HG03457 (cell line): Measurements from ENCODE around the gene ST3GAL6.
"Not testable (repeated sequence)": the region's sequence is repeated elsewhere in the genome, so short reads cannot be mapped to it uniquely, and the experiment has no call there.

Experiments used
- ATAC-seq: cut with Tn5 transposase; IDR thresholded peaks from one replicate; pipeline ENCODE4 v1.9.1; 2021; ENCODE audit warnings: moderate number of reproducible peaks; ENCODE audit not compliant: unreplicated experiment

ST3GAL6 gene

DNA sequence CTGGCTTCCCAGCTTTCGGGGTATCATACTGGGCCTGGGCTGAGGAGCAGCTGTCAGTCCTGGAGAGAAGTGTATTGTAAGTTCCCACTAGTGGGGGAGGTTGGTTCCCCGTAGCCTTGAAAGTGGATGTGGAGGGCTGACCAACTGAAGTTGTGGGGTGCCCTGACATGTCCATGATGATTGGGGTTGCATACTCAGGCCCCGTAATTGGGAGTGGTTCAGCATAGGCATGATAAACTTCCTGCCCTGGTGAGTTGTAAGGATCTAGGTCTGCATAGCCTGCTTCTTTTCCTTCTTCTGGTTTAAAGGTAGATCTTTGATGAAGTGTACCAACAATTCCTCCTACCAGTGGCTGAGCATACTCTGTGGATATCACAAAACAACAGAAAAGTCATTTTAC is 36.3 kb downstream of the ST3GAL6 start:
- ATAC-seq, result no peak

DNA sequence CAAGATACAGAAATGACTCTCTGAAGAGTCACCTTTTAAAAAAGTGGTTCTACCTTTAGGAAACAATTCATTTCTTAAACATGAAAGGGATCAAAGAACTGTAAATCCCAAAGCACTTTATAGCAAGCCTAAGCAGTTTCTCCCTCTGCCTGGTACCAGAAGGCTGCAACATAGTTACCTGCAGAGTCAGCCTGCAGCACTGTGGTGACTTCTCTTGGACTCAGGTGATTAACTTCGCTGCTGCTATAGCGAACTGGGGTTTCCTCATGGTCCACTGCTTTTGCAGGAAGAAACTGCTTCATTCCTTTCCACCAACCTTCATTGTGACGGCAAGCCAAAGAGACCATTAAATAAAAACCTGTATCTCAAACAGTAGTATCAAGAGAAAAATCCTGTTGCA is 37.3 kb downstream of the ST3GAL6 start:
- no peak for ATAC-seq

DNA sequence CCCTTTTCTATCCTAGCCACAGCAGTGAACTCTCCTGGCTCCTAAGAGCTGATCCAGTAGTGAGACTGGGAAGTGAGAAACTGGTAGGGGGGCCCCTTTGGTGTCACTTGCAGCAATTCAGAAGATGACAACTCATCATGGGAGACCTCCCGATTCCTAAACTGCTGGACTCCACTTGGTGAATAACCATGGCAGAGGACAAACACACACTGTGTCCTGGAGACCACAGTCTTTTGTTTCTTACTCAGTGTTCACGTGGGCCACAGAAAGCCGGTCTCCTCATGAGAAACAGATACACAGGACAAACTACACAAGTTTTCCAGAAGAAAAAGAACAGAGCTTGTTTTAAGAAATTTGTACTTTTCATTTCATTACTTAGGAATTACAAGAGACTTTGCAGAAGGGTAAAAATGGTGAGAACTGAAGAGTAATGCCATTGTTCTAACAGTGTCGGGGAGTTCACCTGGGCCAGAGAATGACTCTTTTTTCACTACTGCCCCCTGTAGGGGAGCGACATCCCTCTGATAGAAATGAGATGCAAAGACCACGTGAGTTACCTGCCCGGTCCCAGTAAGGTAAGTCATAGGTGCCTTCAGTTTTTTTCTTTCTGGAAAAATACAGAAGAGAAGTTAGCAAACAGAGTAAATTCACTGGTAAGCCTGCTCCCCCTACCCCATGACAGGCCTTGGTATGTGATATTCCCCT is 38.1 kb downstream of the ST3GAL6 start:
- ATAC-seq, result no peak

DNA sequence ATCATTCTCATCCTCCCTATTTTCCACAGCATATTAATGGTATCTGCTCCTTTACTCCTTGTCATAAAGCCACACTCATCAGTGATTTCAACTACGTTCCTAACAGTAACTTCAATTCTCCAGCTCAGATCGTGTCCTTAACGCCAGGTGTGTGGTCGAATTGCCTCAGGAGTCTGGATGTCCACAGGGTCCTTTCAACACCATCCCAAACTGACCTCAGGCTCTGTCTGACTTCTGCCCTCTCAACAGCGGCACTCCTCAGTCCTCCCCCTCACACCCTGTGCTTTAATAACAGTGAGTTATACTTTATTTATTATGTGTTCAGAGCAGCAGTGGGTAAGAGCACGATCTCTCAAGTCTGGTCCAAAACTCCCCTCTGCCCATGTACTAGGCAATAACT is 42.4 kb downstream of the ST3GAL6 start:
- no peak for ATAC-seq

DNA sequence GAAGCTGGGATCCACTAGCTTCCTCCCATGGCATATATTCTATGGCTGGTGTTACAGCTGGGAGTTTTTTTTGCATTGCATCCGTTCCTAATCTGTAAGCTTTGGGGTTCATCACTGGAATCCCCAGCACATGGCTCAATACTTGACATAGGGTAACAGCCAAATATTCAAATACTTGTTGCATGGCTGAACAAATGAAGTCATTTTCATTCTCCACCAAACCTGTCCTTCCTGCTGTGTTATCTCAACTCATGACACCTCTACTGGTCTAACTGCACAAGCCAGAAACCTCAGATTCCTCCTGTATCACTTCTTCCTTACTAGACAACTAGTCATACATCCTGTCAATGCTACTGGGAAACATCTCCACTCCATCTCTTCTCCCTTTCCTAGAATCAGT is 43.4 kb downstream of the ST3GAL6 start:
- no peak for ATAC-seq

DNA sequence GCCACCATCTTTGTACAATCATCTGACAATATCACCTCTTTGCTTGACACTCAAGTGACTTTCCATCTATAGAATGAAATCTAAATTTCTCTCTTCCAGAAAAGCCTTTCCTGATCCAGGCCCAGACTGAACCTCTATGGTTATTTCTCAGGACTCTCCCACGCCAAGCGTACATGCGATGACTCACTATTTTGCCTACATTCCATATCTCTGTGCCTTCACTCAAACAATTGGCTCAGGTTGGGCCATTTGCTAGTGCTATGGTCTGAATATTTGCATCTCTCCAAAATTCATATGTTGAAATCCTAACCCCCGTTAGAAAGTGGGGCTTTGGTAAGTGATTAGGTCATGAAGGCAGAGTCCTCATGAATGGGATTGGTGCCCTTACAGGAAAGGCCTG is 43.9 kb downstream of the ST3GAL6 start:
- ATAC-seq, result no peak

DNA sequence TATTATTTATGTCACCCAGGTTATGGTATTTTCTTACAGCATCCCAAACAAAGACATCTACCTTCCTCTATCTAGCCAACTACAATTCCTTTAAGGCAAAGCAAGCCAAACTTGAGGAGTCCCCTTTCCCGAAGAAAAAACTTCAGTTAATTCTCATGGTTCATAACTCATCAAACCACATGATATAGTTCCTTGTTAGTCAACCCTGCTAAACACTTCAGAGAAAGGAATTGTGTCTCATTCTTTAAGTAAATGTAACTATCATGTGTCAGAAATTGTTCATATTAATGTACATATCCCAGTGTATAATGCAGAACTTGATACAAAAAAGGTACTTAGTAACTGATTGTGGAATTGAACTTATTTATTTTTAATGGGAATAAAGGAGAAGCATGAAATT is 44.4 kb downstream of the ST3GAL6 start:
- no peak for ATAC-seq

DNA sequence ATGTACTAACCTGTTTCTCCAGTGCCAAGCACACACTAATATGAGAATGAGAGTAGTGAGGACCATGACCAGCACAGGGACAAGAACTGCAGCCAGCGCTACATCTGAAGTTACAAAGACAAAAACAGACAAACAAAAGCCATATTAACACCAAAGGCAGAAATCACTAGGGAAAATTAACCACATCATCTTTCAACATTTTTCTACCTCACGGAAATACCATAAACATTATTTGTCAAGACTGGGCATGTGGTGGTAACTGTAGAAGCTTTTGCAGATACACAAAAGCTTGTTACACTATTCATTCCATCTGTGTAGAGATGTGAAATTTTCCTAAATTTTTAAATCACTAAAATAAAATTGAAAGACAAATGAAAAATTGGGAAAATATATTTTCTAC is 44.9 kb downstream of the ST3GAL6 start:
- ATAC-seq, result no peak

DNA sequence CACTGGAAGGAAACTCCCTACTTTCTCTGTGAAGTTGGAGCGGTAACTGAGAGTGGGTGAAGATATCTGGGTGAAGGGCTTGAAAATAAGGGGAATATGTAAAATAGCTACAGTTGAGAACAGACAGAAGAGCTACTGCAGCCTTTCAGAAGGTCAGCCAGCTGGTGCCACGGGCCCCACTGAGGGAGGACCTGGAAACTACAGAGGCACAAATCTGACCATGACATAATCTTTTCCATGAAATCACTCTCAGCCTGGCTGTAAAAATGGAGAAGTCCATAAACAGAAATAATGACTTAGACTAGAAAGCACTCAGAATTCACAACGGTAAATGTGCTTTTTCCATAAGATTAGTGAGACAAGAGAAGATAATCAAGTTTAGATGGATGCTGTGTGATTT is 46.4 kb downstream of the ST3GAL6 start:
- ATAC-seq, result no peak

DNA sequence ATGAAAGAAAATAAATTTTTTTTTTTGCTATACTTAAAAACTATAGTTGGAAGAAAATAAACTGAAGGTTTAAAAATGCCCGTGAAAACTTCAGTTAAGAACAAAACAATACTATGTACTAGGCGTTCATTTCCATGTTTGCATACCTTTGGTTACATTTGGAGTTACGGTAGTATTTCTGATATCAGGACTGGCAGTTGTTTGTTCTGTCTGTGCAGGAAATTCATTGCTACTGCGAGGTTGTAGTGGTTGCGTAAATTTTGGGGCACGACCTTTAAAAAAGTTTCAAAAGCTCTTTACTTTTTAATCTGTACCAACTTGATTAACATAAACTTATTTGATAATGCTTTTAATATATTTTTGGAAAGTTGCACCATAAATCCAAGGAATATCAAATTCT is 47.9 kb downstream of the ST3GAL6 start:
- no peak for ATAC-seq

DNA sequence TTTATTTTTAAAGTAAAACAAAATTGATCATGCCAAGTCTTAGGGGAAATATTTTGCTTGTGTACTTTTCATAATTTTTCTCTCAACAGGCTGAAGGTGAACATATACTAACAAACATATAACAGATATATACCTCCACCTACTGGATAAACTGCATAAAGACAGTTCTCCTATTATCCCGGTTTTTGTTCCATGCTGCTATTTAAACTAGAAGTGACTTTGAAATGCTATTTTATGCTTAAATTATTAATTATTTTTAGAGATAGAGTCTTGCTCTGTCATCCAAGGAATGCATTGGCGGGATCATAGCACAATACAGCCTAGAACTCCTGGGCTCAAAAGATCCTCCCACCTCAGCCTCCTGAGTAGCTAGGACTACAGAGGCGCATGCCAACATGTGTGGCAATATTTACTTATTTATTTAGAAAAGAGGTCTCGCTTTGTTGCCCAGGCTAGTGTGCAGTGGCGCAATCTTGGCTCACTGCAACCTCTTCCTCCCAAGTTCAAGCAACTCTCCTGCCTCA is 49.8 kb downstream of the ST3GAL6 start:
- ATAC-seq, result no peak

DNA sequence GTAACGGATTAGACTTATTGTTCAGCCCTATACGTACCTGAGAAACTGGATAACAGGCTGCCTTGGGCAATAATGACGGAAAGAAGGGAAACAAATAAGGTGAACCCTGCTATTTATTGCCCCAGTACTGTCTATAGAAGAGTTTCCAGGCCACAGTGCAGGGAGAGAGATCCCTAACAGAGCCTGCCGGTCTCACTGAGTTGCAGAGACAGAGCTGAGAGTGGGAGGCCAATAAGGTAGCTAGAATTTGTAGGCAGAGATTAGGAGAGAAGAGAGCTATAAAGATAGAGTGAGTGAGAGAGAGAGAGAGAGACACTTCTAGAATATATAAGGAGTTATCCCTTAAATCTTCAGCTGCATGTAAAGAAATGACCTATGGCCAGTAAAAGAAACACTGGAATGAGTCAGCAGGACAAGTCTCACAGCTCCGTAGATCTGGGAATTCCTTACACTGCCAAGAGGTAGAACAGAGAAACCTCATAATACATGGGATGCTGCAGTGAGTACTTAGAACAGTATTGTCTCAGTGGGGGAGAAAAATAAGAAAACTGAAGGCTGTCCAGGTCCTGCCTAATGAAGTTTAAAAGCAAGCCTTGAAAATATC is 51.8 kb downstream of the ST3GAL6 start:
- ATAC-seq, result no peak

DNA sequence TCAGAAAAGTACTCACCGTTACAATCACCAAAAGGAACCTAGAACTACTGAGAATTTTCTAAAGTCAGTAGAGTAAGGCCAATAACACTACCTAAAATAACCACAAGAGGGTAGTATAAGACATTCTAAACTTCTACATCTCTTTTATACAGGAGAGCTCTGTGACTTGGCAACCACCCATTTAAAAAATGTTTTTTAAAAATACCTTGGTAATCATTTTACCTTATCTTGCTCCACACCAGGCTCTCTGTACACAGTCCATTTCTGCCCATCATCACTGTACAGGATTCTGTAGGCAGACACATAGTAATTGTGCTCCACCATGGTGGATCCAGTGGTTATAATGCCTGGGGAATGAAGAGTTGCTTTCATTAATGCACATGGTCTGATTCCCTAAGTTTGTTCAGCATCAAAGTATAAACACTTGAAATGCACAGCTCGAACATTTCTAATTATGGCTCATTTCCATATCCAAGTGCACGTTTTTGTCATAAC is 54.5 kb downstream of the ST3GAL6 start:
- no peak for ATAC-seq

DNA sequence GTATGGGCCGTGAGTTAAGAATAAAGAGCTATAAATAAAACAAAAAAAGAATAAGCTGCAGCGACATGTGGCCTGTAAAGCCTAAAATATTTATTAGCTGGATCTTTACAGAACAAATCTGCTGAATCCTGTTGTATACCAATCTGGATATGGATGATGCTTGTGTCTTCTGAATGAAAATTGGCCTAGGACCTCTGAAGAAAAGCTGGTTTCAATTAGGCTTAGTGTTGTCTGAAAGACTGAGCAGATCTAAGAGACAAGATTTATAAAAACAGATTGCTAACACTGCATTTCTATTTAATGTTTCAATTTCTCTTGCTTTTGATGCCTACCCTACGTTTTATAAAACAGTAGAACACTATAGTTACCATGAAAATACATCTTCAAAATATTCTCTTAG is 57.9 kb downstream of the ST3GAL6 start:
- no peak for ATAC-seq

DNA sequence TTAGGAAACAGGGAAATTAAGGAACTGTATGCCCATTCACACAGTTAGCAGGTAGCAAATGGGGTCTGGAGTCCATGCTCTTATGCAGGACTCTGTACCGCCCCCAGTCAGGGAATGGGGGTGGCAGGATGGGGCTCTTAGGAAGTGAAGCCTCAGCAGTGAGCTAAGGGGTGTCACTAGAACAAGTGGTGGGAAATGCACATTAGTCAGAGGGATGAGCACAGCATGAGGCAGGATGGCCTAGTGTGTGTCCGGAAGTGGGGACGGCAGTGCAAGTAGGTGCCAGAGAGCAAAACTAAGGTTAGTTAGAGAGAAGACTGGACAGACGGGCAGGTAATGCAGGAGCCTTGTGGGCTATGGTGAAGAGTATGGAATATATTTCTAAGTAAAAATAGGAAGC is 60.7 kb downstream of the ST3GAL6 start:
- no peak for ATAC-seq

DNA sequence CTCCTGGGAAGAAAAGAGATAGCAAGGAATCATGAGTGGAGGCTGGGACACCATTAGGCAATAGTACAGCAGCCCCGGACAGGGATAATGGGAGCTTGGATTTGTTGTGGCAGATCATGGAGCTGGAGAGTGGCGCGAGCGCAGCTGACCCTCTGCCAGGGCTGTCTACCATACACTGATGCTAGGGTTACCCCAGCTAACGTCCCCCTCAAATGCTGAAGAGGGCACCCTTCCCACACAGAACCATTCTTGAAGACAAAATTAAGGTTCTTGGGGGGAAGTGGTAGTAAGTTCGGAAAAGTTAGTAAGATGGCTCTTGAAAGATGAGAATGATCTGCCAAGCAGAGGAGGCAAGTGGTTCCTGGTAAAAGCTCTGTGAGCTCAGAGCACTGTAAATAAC is 61.1 kb downstream of the ST3GAL6 start:
- ATAC-seq, result no peak

DNA sequence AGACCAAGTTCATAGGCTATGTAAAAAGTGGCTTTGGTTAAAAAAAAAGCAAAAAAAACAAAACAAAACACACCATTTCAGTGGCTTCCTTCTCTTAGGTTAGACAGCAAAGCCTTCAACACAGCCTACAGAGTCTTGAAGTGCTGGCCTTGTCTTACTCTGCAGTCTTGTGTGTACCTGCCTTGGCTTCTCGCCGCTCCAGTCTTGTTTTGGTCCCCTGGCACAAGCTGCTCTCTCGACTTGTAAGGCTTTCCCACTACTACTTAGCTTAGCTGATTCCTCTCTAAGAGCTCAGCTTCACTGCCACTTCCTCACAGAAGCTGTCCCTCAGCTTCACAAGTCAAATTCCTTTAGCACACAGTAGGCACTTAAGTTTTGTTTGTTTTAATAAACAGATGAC is 63.0 kb downstream of the ST3GAL6 start:
- no peak for ATAC-seq

DNA sequence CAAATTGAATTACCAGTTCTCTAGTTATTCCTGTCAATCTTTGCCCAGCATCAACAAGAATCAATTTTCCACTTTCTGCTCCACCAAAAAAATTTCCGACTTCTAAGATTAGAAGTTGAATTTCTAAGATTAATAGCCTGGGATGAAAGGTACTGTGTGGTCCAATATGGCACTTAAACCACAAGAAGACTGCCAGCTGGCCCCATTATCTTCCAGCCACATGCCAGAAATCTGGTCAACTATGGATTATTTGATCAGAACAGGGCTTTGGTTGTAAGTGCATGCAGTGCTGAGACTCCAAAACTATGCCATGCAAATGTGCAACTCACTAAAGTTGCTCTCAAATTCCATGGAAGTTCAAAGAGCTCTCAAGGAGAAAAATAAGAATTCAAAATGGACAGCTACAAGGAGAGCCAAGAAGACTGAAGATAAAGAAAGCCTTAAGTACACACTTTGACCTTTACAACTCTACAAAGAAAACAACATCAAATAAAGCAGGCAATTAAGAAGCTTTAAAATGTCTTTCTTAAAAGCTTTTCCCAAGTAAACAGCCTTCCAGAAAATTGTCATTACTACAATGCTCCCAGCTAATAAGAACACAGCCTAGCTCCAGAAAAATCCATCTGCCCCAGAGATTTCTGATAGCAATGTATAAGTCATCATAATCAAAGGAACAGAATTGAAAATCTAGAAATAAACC is 64.2 kb downstream of the ST3GAL6 start:
- ATAC-seq, result no peak

DNA sequence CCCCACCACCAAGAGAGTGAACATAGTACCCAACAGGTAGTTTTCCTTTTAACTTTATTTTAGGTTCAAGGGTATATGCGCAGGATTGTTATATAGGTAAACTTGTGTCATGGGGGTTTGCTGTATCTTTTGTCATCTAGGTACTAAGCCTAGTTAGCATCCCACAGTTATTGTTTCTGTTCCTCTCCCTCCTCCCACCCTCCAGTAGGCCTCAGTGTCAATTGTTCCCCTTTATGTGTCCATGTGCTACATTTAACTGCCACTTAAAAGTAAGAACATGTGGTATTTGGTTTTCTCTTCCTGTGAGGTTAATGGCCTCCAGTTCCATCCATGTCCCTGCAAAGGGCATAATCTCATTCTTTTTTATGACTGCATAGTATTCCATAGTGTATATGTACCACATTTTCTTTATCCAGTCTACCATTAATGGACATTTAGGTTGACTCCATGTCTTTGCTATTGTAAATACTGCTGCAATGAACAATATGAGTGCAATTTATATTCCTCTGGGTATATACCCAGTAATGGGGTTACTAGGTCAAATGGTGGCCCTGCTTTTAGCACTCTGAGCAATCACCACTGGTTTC is 66.2 kb downstream of the ST3GAL6 start:
- ATAC-seq, result no peak

DNA sequence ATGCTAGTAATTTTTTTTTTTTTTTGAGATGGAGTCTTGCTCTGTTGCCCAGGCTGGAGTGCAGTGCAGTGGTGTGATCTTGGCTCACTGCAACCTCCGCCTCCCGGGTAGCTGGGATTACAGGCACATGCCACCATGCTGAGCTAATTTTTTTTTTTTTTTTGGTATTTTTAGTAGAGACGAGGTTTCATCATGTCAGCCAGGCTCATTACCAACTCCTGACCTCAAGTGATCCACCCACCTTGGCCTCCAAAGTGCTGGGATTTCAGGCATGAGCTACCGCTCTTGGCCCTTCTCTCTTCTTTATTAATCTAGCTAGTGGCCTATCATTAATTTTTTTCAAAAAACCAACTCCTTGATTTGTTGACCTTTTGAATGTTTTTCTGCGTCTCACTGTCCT is 67.9 kb downstream of the ST3GAL6 start:
- not testable (repeated sequence) for ATAC-seq

DNA sequence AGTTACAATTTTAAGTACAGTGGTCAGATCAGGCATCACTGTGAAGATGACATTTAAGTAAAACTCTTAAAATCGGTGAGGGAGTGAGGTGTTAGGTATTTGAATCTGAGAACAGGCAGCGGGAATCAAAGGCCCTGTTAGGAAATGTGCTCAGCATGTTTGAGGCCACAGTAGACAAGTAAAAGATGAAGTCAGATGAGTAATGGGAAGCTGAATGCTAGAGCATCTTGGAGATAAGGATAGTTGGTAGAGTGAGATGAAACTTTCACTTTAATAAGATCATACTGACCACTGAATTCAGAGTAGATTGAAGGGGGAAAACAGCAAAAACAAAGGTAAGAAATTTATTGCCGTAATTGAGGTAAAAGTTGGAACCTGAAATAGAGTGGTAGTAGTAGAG is 76.7 kb downstream of the ST3GAL6 start:
- ATAC-seq, result no peak
